MCF 10A (cell line): Measurements from ENCODE around the gene PTPRN2. TPM values are rescaled to one million over a fixed set of nuclear protein-coding genes. Genes with fewer than 3 reads are reported as not detected.
"Not testable (repeated sequence)": the region's sequence is repeated elsewhere in the genome, so short reads cannot be mapped to it uniquely, and the experiment has no call there.

Source experiments
- BruUV-seq: library from RNA; stranded (reverse); fragments of 400-500 nt; replicated peaks from 2 replicates; lab custom pipeline; 2021; lab: Mats Ljungman, UMichigan
- CTCF ChIA-PET: fragments of 300-600 bp; sonication (Branson Sonifier 250); formaldehyde crosslinking; extraction: SDS; loops from one replicate; lab custom pipeline; 2021; ENCODE audit warnings: antibody characterized with exemption, inconsistent platforms; lab: Yijun Ruan, JAX
- POLR2A ChIA-PET: fragments of 300-600, 350-650 bp; sonication (Branson Sonifier 250); formaldehyde crosslinking; extraction: SDS; loops from one replicate; lab custom pipeline; 2020; ENCODE audit warnings: antibody characterized with exemption, inconsistent platforms; lab: Yijun Ruan, JAX
- DNase-seq: peaks from one replicate; pipeline ENCODE4 v3.0.0-alpha.2; 2018; ENCODE audit not compliant: unreplicated experiment
- H3K27ac Mint-ChIP-seq: one replicate; pipeline ENCODE4 v1.8.0; 2022; ENCODE audit warnings: mild to moderate bottlenecking, low read depth, mixed read lengths; ENCODE audit not compliant: unreplicated experiment
- H3K27me3 Mint-ChIP-seq: one replicate; pipeline ENCODE4 v1.8.0; 2022; ENCODE audit warnings: mixed read lengths; ENCODE audit not compliant: insufficient read depth, unreplicated experiment
- H3K36me3 Mint-ChIP-seq: one replicate; pipeline ENCODE4 v1.8.0; 2022; ENCODE audit warnings: mild to moderate bottlenecking, moderate library complexity, mixed read lengths; ENCODE audit not compliant: insufficient read depth, unreplicated experiment
- H3K4me1 Mint-ChIP-seq: one replicate; pipeline ENCODE4 v1.8.0; 2022; ENCODE audit warnings: mixed read lengths; ENCODE audit not compliant: insufficient read depth, unreplicated experiment
- H3K4me3 Mint-ChIP-seq: one replicate; pipeline ENCODE4 v1.8.0; 2022; ENCODE audit warnings: mild to moderate bottlenecking, moderate library complexity, mixed read lengths; ENCODE audit not compliant: unreplicated experiment
- H3K9me3 Mint-ChIP-seq: one replicate; pipeline ENCODE4 v1.8.0; 2022; ENCODE audit warnings: mixed read lengths; ENCODE audit not compliant: unreplicated experiment
- intact Hi-C: fragments of 100-400 bp; cut with micrococcal nuclease; formaldehyde crosslinking; loops from 2 replicates; pipeline ENCODE4 v1.14.1; 2022
- total RNA-seq: library from RNA; stranded (reverse); gene quantifications from 2 replicates; pipeline ENCODE4 v1.2.3, GENCODE V29; 2022
- TF ChIP-seq, protein P1 (sequence below): fragments of 200-600 bp; IDR thresholded peaks from one replicate; pipeline ENCODE4 v1.8.0; 2022; ENCODE audit warnings: antibody characterized with exemption, mild to moderate bottlenecking; ENCODE audit not compliant: unreplicated experiment

Gene PTPRN2
- total RNA-seq, 1 experiment from 2014 or later: 4.5 TPM

DNA sequence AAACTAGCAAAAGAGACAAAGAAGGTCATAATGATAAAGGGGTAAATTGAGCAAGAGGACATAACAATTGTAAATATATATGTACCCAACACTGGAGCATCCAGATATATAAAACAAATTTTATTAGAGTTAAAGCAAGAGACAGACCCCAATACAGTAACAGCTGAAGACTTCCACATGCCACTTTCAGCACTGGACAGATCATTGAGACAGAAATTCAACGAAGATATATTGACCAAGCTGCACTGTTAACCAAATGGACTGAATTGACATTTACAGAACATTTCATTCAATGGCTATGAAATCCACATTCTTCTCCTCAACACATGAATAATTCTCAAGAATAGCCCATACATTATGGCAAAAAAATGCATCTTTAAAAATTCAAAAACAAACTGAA, 378.2 kb downstream of the PTPRN2 start:
- Mint-ChIP-seq H3K4me1 (no peaks in the 10 kb centered on the region), H3K9me3 (peaks cover 18% of the 10 kb centered on the region), H3K27me3 (no peaks in the 10 kb centered on the region), H3K36me3 (no peaks in the 10 kb centered on the region), H3K27ac (no peak overlapping the region), H3K4me3 (no peak overlapping the region)
- ChIA-PET POLR2A (no interaction called here), CTCF (no interaction called here)
- BruUV-seq: no TSS peak
- TF ChIP-seq, protein P1, sequence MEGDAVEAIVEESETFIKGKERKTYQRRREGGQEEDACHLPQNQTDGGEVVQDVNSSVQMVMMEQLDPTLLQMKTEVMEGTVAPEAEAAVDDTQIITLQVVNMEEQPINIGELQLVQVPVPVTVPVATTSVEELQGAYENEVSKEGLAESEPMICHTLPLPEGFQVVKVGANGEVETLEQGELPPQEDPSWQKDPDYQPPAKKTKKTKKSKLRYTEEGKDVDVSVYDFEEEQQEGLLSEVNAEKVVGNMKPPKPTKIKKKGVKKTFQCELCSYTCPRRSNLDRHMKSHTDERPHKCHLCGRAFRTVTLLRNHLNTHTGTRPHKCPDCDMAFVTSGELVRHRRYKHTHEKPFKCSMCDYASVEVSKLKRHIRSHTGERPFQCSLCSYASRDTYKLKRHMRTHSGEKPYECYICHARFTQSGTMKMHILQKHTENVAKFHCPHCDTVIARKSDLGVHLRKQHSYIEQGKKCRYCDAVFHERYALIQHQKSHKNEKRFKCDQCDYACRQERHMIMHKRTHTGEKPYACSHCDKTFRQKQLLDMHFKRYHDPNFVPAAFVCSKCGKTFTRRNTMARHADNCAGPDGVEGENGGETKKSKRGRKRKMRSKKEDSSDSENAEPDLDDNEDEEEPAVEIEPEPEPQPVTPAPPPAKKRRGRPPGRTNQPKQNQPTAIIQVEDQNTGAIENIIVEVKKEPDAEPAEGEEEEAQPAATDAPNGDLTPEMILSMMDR: no peak
- intact Hi-C loops: no loop called here
- no peak for DNase-seq

DNA sequence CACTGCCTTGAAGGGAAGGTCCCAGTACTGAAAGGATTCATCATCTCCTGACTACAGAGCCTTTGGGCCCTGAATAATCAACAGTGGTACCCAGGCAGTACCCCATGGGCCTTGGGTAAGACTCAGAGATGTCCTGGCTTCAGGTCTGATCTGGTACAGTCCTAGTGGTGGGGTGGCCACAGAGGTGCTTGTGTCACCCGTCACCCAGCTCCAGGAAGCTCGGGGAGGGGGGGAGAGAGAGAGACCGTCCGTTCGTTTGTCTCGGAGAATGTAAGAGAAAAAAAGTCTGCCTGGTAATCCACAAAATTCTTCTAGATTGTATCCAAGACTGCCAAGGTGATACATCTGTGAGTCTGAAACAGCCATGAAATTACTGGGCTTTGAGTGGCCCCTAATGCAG, 381.3 kb downstream of the PTPRN2 start:
- Mint-ChIP-seq H3K9me3 (peaks cover 11% of the 10 kb centered on the region), H3K27ac (no peak overlapping the region), H3K4me3 (no peak overlapping the region), H3K27me3 (no peaks in the 10 kb centered on the region), H3K4me1 (no peaks in the 10 kb centered on the region), H3K36me3 (peaks cover 5% of the 10 kb centered on the region)
- intact Hi-C loops: no loop called here
- no peak for DNase-seq
- ChIA-PET CTCF (no interaction called here), POLR2A (no interaction called here)
- TF ChIP-seq, protein P1: no peak
- no TSS peak for BruUV-seq

- no peaks in the 10 kb centered on the region for H3K4me1 Mint-ChIP-seq
- POLR2A ChIA-PET: no interaction called here
- no peaks in the 10 kb centered on the region for H3K27me3 Mint-ChIP-seq
- TF ChIP-seq, protein P1: no peak
- CTCF ChIA-PET: interaction anchor here (0.8 kb wide), 1 partner anchor 109 kb away, joined by 3 read pairs; no protein-coding TSS in a partner anchor
- no TSS peak for BruUV-seq
- H3K27ac Mint-ChIP-seq: no peak overlapping the region
- peaks cover 5% of the 10 kb centered on the region for H3K36me3 Mint-ChIP-seq
- H3K9me3 Mint-ChIP-seq: peaks cover 11% of the 10 kb centered on the region
- DNase-seq: no peak
- no peak overlapping the region for H3K4me3 Mint-ChIP-seq
- intact Hi-C loops: no loop called here
These were observed 383.2 kb downstream of the PTPRN2 start for GRCh38 chr7:158204453-158204852.

GRCh38 chr7:158203948-158204347, 383.7 kb downstream of the PTPRN2 start:
- H3K36me3 Mint-ChIP-seq, H3K4me3 Mint-ChIP-seq, H3K27ac Mint-ChIP-seq, CTCF ChIA-PET, H3K4me1 Mint-ChIP-seq, H3K27me3 Mint-ChIP-seq, H3K9me3 Mint-ChIP-seq, POLR2A ChIA-PET, intact Hi-C loops, DNase-seq, BruUV-seq: not testable (repeated sequence)

- ChIA-PET POLR2A (no interaction called here), CTCF (no interaction called here)
- Mint-ChIP-seq H3K4me1 (no peaks in the 10 kb centered on the region), H3K27ac (no peak overlapping the region), H3K27me3 (no peaks in the 10 kb centered on the region), H3K36me3 (no peaks in the 10 kb centered on the region), H3K9me3 (peaks cover 19% of the 10 kb centered on the region), H3K4me3 (no peak overlapping the region)
- BruUV-seq: no TSS peak
- no peak for DNase-seq
- intact Hi-C loops: no loop called here
- TF ChIP-seq, protein P1: no peak
These were observed 393.2 kb downstream of the PTPRN2 start for GRCh38 chr7:158194365-158194900.
